K562 (cell line): Measurements from ENCODE around the gene NPC1. TPM values are rescaled to one million over a fixed set of nuclear protein-coding genes. Genes with fewer than 3 reads are reported as not detected.

Experiments
- ATF1 ChIP-seq, 2 experiments: fragments of 450-650 bp in 1 of 2; IDR thresholded peaks; 2 replicates each; pipeline ENCODE4 v1.6.1; 2016; ENCODE audit warnings: missing compliant biosample characterization in 1 of 2, missing genetic modification characterization in 1 of 2
- BHLHE40 ChIP-seq: IDR thresholded peaks from 2 replicates; pipeline ENCODE4 v1.6.1; 2011; ENCODE audit warnings: low read length, improper control_type of control experiment
- CAMTA2 ChIP-seq: fragments of 250-450 bp; sonication (Bioruptor Pico); conservative IDR thresholded peaks from 2 replicates; pipeline ENCODE4 v1.5.1; 2022
- CCNT2 ChIP-seq: IDR thresholded peaks from 2 replicates; pipeline ENCODE4 v1.6.1; 2011; ENCODE audit warnings: borderline replicate concordance, low read depth, mild to moderate bottlenecking, moderate library complexity, mixed read lengths, low read length; ENCODE audit not compliant: insufficient read length; ENCODE audit errors: extremely low read depth
- KLF6 ChIP-seq: fragments of 250-450 bp; sonication (Bioruptor Pico); IDR thresholded peaks from 2 replicates; pipeline ENCODE4 v1.4.0; 2020; ENCODE audit warnings: mild to moderate bottlenecking, moderate library complexity, borderline replicate concordance
- MEF2D ChIP-seq: conservative IDR thresholded peaks from 2 replicates; pipeline ENCODE4 v1.6.1; 2016; ENCODE audit warnings: low read depth, missing genetic modification characterization, missing compliant biosample characterization
- MTA1 ChIP-seq: fragments of 450-650 bp; IDR thresholded peaks from 2 replicates; pipeline ENCODE4 v1.6.1; 2017; ENCODE audit warnings: borderline replicate concordance
- NONO ChIP-seq, 2 experiments: fragments of 200-400 bp in 1 of 2; fragments of 450-650 bp in 1 of 2; formaldehyde crosslinking in 1 of 2; IDR thresholded peaks; 2 replicates each; pipeline ENCODE4 v1.6.1; 2017; ENCODE audit warnings: low read depth in 2 of 2, mild to moderate bottlenecking in 2 of 2, moderate library complexity in 2 of 2, low read length in 1 of 2
- SIX5 ChIP-seq, 2 experiments: IDR thresholded peaks; 2 replicates each; pipeline ENCODE4 v1.6.1; 2011; ENCODE audit warnings: low read length in 2 of 2, borderline replicate concordance in 1 of 2, low read depth in 1 of 2, mild to moderate bottlenecking in 1 of 2, moderate library complexity in 1 of 2; ENCODE audit not compliant: insufficient read depth in 1 of 2
- SUPT5H ChIP-seq: fragments of 450-650 bp; IDR thresholded peaks from 2 replicates; pipeline ENCODE4 v1.6.1; 2016
- polyA plus RNA-seq, 8 experiments: library from polyadenylated mRNA; depleted of rRNA in 4 of 8; stranded (reverse) in 5 of 8; unstranded in 3 of 8; fragments of >200 nt; fragmentation: Nextera tagmentation in 2 of 8; fragmentation: Illumina TruSeq in 1 of 8; extraction: Ambion mirVana in 2 of 8; extraction: Trizol in 1 of 8; gene quantifications; 2 replicates each; pipeline versions ENCODE4 v1.2.1 to v1.2.3, GENCODE V29; 2011 to 2014; ENCODE audit warnings: inconsistent platforms in 1 of 8, missing spikeins in 1 of 8
- total RNA-seq, 7 experiments: library from RNA; depleted of rRNA in 6 of 7; stranded (reverse); fragments of >200 nt in 6 of 7; fragmentation: Illumina TruSeq in 2 of 7; extraction: Trizol in 2 of 7; gene quantifications; 2 replicates each; pipeline versions ENCODE4 v1.2.1 to v1.2.3, GENCODE V29; 2011 to 2021; ENCODE audit warnings: low replicate concordance in 1 of 7
- TF ChIP-seq, protein P1 (sequence below), 2 experiments: IDR thresholded peaks; 2 replicates each; pipeline ENCODE4 v1.6.1; 2011; ENCODE audit warnings: borderline replicate concordance in 1 of 2, control low read depth in 1 of 2, low read depth in 1 of 2, low read length in 1 of 2, mild to moderate bottlenecking in 1 of 2, mixed read lengths in 1 of 2, moderate library complexity in 1 of 2; ENCODE audit not compliant: insufficient read depth in 1 of 2, insufficient read length in 1 of 2, poor library complexity in 1 of 2, severe bottlenecking in 1 of 2; ENCODE audit errors: extremely low read depth in 1 of 2
- TF ChIP-seq, protein P2 (sequence below): fragments of 450-650 bp; IDR thresholded peaks from 2 replicates; pipeline ENCODE4 v1.6.1; 2016; ENCODE audit warnings: antibody characterized with exemption
- TF ChIP-seq, protein P3 (sequence below): IDR thresholded peaks from 3 replicates; pipeline ENCODE4 v1.6.1; 2011; ENCODE audit warnings: borderline replicate concordance, mild to moderate bottlenecking; ENCODE audit not compliant: insufficient read length, insufficient read depth
- TF ChIP-seq, protein P4 (sequence below): sonication (generic); formaldehyde crosslinking; IDR thresholded peaks from 2 replicates; pipeline ENCODE4 v1.8.0; 2022; ENCODE audit warnings: mild to moderate bottlenecking, missing genetic modification reagents
- TF ChIP-seq, protein P5 (sequence below): sonication (generic); formaldehyde crosslinking; IDR thresholded peaks from 2 replicates; pipeline ENCODE4 v1.8.1; 2022; ENCODE audit warnings: missing genetic modification reagents
- TF ChIP-seq, protein P6 (sequence below): IDR thresholded peaks from 2 replicates; pipeline ENCODE4 v1.6.1; 2011; ENCODE audit warnings: borderline replicate concordance, low read depth, mild to moderate bottlenecking, moderate library complexity, low read length; ENCODE audit not compliant: insufficient read depth, poor library complexity, severe bottlenecking

The NPC1 gene
- total and polyA plus RNA-seq, 9 of the 15 experiments (the other 6 are each of a cell fraction or from before 2014, with no cell fraction given): 17.1 to 45.9 (median 27.6) TPM

DNA sequence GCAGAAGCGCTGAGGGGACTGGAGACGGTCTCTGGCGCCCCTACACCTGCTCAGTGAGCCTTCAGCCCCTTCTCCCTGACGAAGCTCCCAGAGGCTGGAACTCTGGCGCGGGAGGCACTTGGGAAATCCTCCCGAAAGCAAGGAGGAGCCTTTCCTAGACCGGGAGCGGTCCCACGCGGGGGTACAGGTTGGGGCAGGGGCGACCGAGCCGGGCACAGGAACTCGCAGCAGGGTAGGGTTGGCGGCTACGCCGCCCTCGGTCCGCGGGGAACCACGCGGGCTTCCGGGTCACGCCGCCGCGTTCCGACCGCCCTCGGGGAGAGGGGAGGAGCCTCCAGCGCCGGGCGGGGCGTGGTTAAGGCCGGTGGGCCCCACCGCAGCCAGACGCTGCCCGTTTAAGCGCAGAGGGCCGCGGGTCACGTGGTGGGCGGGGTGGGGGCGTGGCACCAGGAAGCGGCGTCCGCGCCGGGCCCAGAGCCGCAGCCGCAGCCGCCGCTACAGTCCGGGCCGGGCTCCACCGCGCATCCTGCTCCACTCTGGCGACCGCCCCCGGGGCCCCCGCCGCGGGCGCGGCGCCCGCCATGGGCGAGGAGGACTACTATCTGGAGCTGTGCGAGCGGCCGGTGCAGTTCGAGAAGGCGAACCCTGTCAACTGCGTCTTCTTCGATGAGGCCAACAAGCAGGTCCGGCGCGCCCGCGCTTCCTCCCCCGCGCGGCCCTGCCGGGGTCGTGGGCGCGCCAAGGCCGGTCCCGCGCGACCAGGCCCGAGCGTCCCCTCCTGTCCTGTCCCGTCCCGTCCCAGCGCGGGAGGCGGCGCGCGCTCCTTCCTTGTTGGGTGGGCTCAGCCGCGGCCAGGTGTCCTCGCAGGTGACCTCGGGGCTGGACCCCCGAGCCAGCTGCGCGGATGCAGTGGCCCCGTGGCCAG, 83.0 kb downstream of the NPC1 start, which contains the start of gene RMC1 (continued):
- TF ChIP-seq, protein P1, sequence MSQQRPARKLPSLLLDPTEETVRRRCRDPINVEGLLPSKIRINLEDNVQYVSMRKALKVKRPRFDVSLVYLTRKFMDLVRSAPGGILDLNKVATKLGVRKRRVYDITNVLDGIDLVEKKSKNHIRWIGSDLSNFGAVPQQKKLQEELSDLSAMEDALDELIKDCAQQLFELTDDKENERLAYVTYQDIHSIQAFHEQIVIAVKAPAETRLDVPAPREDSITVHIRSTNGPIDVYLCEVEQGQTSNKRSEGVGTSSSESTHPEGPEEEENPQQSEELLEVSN (IDR thresholded peaks at IDR 0.05; ENCODE audit: borderline replicate concordance in 1 of 2, extremely low read depth in 1 of 2, insufficient read depth in 1 of 2, insufficient read length in 1 of 2, low read depth in 1 of 2, low read length in 1 of 2, poor library complexity in 1 of 2, severe bottlenecking in 1 of 2): peak; percentile 87 to 97
- TF ChIP-seq, protein P2, sequence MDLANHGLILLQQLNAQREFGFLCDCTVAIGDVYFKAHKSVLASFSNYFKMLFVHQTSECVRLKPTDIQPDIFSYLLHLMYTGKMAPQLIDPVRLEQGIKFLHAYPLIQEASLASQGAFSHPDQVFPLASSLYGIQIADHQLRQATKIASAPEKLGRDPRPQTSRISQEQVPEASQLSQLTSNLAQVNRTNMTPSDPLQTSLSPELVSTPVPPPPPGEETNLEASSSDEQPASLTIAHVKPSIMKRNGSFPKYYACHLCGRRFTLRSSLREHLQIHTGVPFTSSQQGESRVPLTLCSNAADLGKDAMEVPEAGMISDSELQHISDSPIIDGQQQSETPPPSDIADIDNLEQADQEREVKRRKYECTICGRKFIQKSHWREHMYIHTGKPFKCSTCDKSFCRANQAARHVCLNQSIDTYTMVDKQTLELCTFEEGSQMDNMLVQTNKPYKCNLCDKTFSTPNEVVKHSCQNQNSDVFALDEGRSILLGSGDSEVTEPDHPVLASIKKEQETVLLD: 0 out of 2 replicates have a peak, but pooled peaks have one; percentile 45
- TF ChIP-seq BHLHE40: peak; percentile 94
- TF ChIP-seq ATF1 (CRISPR knock-in tag; IDR thresholded peaks at IDR 0.05): no peak
- TF ChIP-seq ATF1 (tag; IDR thresholded peaks at IDR 0.05): peak; percentile 68
- TF ChIP-seq, protein P3, sequence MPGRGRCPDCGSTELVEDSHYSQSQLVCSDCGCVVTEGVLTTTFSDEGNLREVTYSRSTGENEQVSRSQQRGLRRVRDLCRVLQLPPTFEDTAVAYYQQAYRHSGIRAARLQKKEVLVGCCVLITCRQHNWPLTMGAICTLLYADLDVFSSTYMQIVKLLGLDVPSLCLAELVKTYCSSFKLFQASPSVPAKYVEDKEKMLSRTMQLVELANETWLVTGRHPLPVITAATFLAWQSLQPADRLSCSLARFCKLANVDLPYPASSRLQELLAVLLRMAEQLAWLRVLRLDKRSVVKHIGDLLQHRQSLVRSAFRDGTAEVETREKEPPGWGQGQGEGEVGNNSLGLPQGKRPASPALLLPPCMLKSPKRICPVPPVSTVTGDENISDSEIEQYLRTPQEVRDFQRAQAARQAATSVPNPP: no peak
- 0 out of 2 replicates have a peak, but pooled peaks have one; percentile 23 for TF ChIP-seq KLF6 (CRISPR knock-in tag)
- no peak for TF ChIP-seq CAMTA2 (CRISPR knock-in tag)
- no peak; the same call in 1 of the 2 replicates for TF ChIP-seq MEF2D (tag)
- TF ChIP-seq SUPT5H: peak; percentile 97
- TF ChIP-seq SIX5 (IDR thresholded peaks at IDR 0.05; ENCODE audit: borderline replicate concordance in 1 of 2, insufficient read depth in 1 of 2, low read depth in 1 of 2, low read length in 2 of 2): no peak
- TF ChIP-seq, protein P4, sequence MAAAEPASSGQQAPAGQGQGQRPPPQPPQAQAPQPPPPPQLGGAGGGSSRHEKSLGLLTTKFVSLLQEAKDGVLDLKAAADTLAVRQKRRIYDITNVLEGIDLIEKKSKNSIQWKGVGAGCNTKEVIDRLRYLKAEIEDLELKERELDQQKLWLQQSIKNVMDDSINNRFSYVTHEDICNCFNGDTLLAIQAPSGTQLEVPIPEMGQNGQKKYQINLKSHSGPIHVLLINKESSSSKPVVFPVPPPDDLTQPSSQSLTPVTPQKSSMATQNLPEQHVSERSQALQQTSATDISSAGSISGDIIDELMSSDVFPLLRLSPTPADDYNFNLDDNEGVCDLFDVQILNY: peak; percentile 34; the same call in 1 of the 2 replicates
- TF ChIP-seq MTA1: 0 out of 2 replicates have a peak, but pooled peaks have one; percentile 24
- peak; percentile 26 to 83; a peak in 2 of 4 replicates for TF ChIP-seq NONO (IDR thresholded peaks at IDR 0.05; ENCODE audit: low read depth in 2 of 2, low read length in 1 of 2)
- peak; percentile 97 for TF ChIP-seq CCNT2
- TF ChIP-seq, protein P5, sequence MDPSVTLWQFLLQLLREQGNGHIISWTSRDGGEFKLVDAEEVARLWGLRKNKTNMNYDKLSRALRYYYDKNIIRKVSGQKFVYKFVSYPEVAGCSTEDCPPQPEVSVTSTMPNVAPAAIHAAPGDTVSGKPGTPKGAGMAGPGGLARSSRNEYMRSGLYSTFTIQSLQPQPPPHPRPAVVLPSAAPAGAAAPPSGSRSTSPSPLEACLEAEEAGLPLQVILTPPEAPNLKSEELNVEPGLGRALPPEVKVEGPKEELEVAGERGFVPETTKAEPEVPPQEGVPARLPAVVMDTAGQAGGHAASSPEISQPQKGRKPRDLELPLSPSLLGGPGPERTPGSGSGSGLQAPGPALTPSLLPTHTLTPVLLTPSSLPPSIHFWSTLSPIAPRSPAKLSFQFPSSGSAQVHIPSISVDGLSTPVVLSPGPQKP (CRISPR knock-in tag): no peak
- TF ChIP-seq, protein P6, sequence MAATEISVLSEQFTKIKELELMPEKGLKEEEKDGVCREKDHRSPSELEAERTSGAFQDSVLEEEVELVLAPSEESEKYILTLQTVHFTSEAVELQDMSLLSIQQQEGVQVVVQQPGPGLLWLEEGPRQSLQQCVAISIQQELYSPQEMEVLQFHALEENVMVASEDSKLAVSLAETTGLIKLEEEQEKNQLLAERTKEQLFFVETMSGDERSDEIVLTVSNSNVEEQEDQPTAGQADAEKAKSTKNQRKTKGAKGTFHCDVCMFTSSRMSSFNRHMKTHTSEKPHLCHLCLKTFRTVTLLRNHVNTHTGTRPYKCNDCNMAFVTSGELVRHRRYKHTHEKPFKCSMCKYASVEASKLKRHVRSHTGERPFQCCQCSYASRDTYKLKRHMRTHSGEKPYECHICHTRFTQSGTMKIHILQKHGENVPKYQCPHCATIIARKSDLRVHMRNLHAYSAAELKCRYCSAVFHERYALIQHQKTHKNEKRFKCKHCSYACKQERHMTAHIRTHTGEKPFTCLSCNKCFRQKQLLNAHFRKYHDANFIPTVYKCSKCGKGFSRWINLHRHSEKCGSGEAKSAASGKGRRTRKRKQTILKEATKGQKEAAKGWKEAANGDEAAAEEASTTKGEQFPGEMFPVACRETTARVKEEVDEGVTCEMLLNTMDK: peak; percentile 29
